ENCODE results near the gene SLC38A7.
"Not testable (repeated sequence)": the region's sequence is repeated elsewhere in the genome, so short reads cannot be mapped to it uniquely, and the experiment has no call there.

The SLC38A7 gene

GRCh38 chr16:58699151-58699550 is 14.6 kb upstream of the SLC38A7 start:
- no peak for DNase-seq (ENCODE audit: extremely low read depth, low read depth)
- TF ChIP-seq CTCF (IDR thresholded peaks at IDR 0.05; ENCODE audit: low read depth, low read length), result no peak

DNA sequence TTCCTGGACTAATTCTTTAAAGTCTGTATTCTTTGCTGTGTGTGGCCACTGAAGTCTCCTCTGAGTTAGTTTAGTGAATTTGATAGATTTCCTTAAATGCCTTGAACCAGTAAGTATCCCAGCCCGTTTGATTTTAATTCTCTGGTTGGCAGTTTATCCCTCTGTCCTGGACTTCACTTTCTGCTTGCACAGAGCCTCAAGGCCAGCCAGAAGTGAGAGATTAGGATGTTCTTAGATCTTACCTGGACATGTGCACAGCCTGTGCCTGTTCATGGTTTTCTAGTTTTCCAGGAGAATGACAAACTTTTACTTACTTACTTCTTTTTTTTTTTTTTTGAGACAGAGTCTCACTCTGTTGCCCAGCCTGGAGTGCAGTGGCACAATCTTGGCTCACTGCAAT is 10.8 kb upstream of the SLC38A7 start:
- TF ChIP-seq CTCF (IDR thresholded peaks at IDR 0.05; ENCODE audit: low read depth, low read length), result no peak
- DNase-seq (ENCODE audit: extremely low read depth, low read depth), result no peak

DNA sequence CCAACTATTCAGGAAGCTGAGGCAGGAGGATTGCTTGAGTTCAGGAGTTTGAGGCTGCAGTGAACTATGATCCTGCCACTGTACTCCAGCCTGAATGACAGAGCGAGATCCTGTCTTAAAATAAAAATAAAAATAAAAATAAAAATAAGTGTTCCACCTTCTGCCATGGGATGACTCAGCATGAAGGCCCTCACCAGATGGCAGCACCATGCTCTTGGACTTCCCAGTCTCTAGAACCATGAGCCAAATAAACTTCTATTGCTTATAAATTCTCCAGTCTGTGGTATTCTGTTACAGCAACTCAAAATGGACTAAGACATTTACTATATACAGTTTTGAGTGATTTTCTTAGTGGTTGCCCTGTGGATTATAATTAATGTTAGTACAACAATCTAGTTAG is 7.9 kb upstream of the SLC38A7 start:
- no peak for TF ChIP-seq CTCF (IDR thresholded peaks at IDR 0.05; ENCODE audit: low read depth, low read length)
- no peak for DNase-seq (ENCODE audit: extremely low read depth, low read depth)

GRCh38 chr16:58686985-58687706 is 2.6 kb upstream of the SLC38A7 start:
- DNase-seq (ENCODE audit: extremely low read depth, low read depth), result not testable (repeated sequence)

- no peak for TF ChIP-seq CTCF (IDR thresholded peaks at IDR 0.05; ENCODE audit: low read depth, low read length)
- DNase-seq (ENCODE audit: extremely low read depth, low read depth), result no peak
Observed at GRCh38 chr16:58685084-58685449, 497 bp upstream of the SLC38A7 start.

- no peak for DNase-seq (ENCODE audit: extremely low read depth, low read depth)
- no peak for TF ChIP-seq CTCF (IDR thresholded peaks at IDR 0.05; ENCODE audit: low read depth, low read length)
Observed at GRCh38 chr16:58684001-58684353, 593 bp downstream of the SLC38A7 start.

GRCh38 chr16:58679763-58680162 is 4.8 kb downstream of the SLC38A7 start:
- TF ChIP-seq CTCF (IDR thresholded peaks at IDR 0.05; ENCODE audit: low read depth, low read length), result no peak
- DNase-seq (ENCODE audit: extremely low read depth, low read depth), result no peak

DNA sequence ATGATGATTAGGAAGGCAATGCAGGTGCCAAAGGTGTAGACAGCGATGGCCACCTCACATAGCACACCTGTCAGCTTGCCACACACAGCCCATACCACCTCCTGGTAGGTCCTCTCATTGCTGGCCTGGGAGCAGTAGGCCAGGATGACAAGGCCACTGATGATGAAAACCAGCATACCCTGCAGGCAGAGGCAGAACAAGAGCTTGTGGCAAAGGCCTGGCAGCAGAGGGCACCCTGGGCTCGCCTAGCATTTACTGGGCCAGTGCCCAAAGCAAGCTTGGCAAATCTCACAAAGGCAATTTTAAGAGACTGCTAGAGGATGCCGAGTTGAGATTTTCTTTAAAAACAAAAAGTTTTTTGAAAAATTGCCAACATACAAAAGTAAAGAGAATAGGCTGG is 5.9 kb downstream of the SLC38A7 start:
- DNase-seq (ENCODE audit: extremely low read depth, low read depth), result peak; percentile 10
- TF ChIP-seq CTCF (IDR thresholded peaks at IDR 0.05; ENCODE audit: low read depth, low read length), result peak; percentile 21; the same call in 1 of the 2 replicates

Measured in AG09319 (cell line).